ENCODE measurements around the gene PKNOX2. TPM values are rescaled to one million over a fixed set of nuclear protein-coding genes. Genes with fewer than 3 reads are reported as not detected.
A peak's percentile ranks its signal among the peaks of the same experiment; 100 is the strongest.

The PKNOX2 gene
- total RNA-seq, 1 donor from 2014 or later, result 6.8 TPM

- Histone ChIP-seq H3K27ac (ENCODE audit: low read depth, low read length) (peak overlapping the region; percentile 76), H3K4me1 (ENCODE audit: control insufficient read depth in 3 of 3, insufficient read depth in 3 of 3, low read length in 3 of 3) (peaks cover 31 to 56% (median 51%) of the 10 kb centered on the region in 3 donors), H3K27me3 (ENCODE audit: control insufficient read depth in 3 of 3, insufficient read depth in 3 of 3, low read length in 3 of 3) (no peaks in the 10 kb centered on the region), H3K9me3 (ENCODE audit: control insufficient read depth in 3 of 3, low read length in 3 of 3) (no peaks in the 10 kb centered on the region), H3K9ac (ENCODE audit: low read depth in 1 of 3, low read length in 3 of 3) (peak overlapping the region in 2 of 3 donors; percentile 15 to 79), H3K36me3 (ENCODE audit: control insufficient read depth in 3 of 3, insufficient read depth in 3 of 3, low read length in 3 of 3) (peaks cover 8 to 11% (median 9%) of the 10 kb centered on the region in 3 donors), H3K4me3 (ENCODE audit: low read length in 3 of 3) (peak overlapping the region in 2 of 3 donors; percentile 9 to 22)
Observed at GRCh38 chr11:125401235-125401634, 236.7 kb downstream of the PKNOX2 start.

GRCh38 chr11:125401746-125402145 is 237.2 kb downstream of the PKNOX2 start:
- Histone ChIP-seq H3K27ac (ENCODE audit: low read depth, low read length) (peak overlapping the region; percentile 76), H3K4me3 (ENCODE audit: low read length in 3 of 3) (peak overlapping the region in 2 of 3 donors; percentile 12 to 29), H3K9ac (ENCODE audit: low read depth in 1 of 3, low read length in 3 of 3) (peak overlapping the region in 1 of 3 donors; percentile 79), H3K36me3 (ENCODE audit: control insufficient read depth in 3 of 3, insufficient read depth in 3 of 3, low read length in 3 of 3) (peaks cover 8 to 11% (median 9%) of the 10 kb centered on the region in 3 donors), H3K27me3 (ENCODE audit: control insufficient read depth in 3 of 3, insufficient read depth in 3 of 3, low read length in 3 of 3) (no peaks in the 10 kb centered on the region), H3K9me3 (ENCODE audit: control insufficient read depth in 3 of 3, low read length in 3 of 3) (no peaks in the 10 kb centered on the region), H3K4me1 (ENCODE audit: control insufficient read depth in 3 of 3, insufficient read depth in 3 of 3, low read length in 3 of 3) (peaks cover 31 to 56% (median 51%) of the 10 kb centered on the region in 3 donors)

- Histone ChIP-seq H3K27ac (ENCODE audit: low read depth, low read length) (peak overlapping the region; percentile 76), H3K9me3 (ENCODE audit: control insufficient read depth in 3 of 3, low read length in 3 of 3) (no peaks in the 10 kb centered on the region), H3K27me3 (ENCODE audit: control insufficient read depth in 3 of 3, insufficient read depth in 3 of 3, low read length in 3 of 3) (no peaks in the 10 kb centered on the region), H3K4me1 (ENCODE audit: control insufficient read depth in 3 of 3, insufficient read depth in 3 of 3, low read length in 3 of 3) (peaks cover 31 to 62% (median 54%) of the 10 kb centered on the region in 3 donors), H3K36me3 (ENCODE audit: control insufficient read depth in 3 of 3, insufficient read depth in 3 of 3, low read length in 3 of 3) (peaks cover 8 to 11% (median 9%) of the 10 kb centered on the region in 3 donors), H3K4me3 (ENCODE audit: low read length in 3 of 3) (peak overlapping the region in 2 of 3 donors; percentile 12 to 13), H3K9ac (ENCODE audit: low read depth in 1 of 3, low read length in 3 of 3) (no peak overlapping the region)
Observed at GRCh38 chr11:125402435-125402834, 237.9 kb downstream of the PKNOX2 start.

- H3K4me3 ChIP-seq (ENCODE audit: low read length in 3 of 3), result peak overlapping the region; percentile 30 to 56 (median 55)
- no peaks in the 10 kb centered on the region for H3K27me3 ChIP-seq (ENCODE audit: control insufficient read depth in 3 of 3, insufficient read depth in 3 of 3, low read length in 3 of 3)
- H3K9ac ChIP-seq (ENCODE audit: low read depth in 1 of 3, low read length in 3 of 3), result peak overlapping the region; percentile 47 to 80 (median 68)
- no peaks in the 10 kb centered on the region for H3K36me3 ChIP-seq (ENCODE audit: control insufficient read depth in 3 of 3, insufficient read depth in 3 of 3, low read length in 3 of 3)
- no peaks in the 10 kb centered on the region for H3K9me3 ChIP-seq (ENCODE audit: control insufficient read depth in 3 of 3, low read length in 3 of 3)
- peaks cover 42 to 81% (median 69%) of the 10 kb centered on the region in 3 donors for H3K4me1 ChIP-seq (ENCODE audit: control insufficient read depth in 3 of 3, insufficient read depth in 3 of 3, low read length in 3 of 3)
- peak overlapping the region; percentile 96 for H3K27ac ChIP-seq (ENCODE audit: low read depth, low read length)
Observed at GRCh38 chr11:125404157-125404810, 239.7 kb downstream of the PKNOX2 start.

GRCh38 chr11:125404811-125405790 is 240.6 kb downstream of the PKNOX2 start:
- peak overlapping the region; percentile 47 to 80 (median 68) for H3K9ac ChIP-seq (ENCODE audit: low read depth in 1 of 3, low read length in 3 of 3)
- peaks cover 42 to 82% (median 69%) of the 10 kb centered on the region in 3 donors for H3K4me1 ChIP-seq (ENCODE audit: control insufficient read depth in 3 of 3, insufficient read depth in 3 of 3, low read length in 3 of 3)
- H3K27me3 ChIP-seq (ENCODE audit: control insufficient read depth in 3 of 3, insufficient read depth in 3 of 3, low read length in 3 of 3), result no peaks in the 10 kb centered on the region
- H3K36me3 ChIP-seq (ENCODE audit: control insufficient read depth in 3 of 3, insufficient read depth in 3 of 3, low read length in 3 of 3), result no peaks in the 10 kb centered on the region
- peak overlapping the region; percentile 30 to 56 (median 55) for H3K4me3 ChIP-seq (ENCODE audit: low read length in 3 of 3)
- peak overlapping the region; percentile 96 for H3K27ac ChIP-seq (ENCODE audit: low read depth, low read length)
- H3K9me3 ChIP-seq (ENCODE audit: control insufficient read depth in 3 of 3, low read length in 3 of 3), result no peaks in the 10 kb centered on the region

GRCh38 chr11:125407046-125407445 is 242.5 kb downstream of the PKNOX2 start:
- no peaks in the 10 kb centered on the region for H3K27me3 ChIP-seq (ENCODE audit: control insufficient read depth in 3 of 3, insufficient read depth in 3 of 3, low read length in 3 of 3)
- H3K27ac ChIP-seq (ENCODE audit: low read depth, low read length), result peak overlapping the region; percentile 78
- peaks cover 36 to 76% (median 57%) of the 10 kb centered on the region in 3 donors for H3K4me1 ChIP-seq (ENCODE audit: control insufficient read depth in 3 of 3, insufficient read depth in 3 of 3, low read length in 3 of 3)

GRCh38 chr11:125408311-125408711 is 243.8 kb downstream of the PKNOX2 start:
- Histone ChIP-seq H3K9me3 (ENCODE audit: control insufficient read depth in 3 of 3, low read length in 3 of 3) (no peaks in the 10 kb centered on the region), H3K27ac (ENCODE audit: low read depth, low read length) (peak overlapping the region; percentile 78), H3K36me3 (ENCODE audit: control insufficient read depth in 3 of 3, insufficient read depth in 3 of 3, low read length in 3 of 3) (no peaks in the 10 kb centered on the region), H3K9ac (ENCODE audit: low read depth in 1 of 3, low read length in 3 of 3) (peak overlapping the region; percentile 19 to 65 (median 30)), H3K4me1 (ENCODE audit: control insufficient read depth in 3 of 3, insufficient read depth in 3 of 3, low read length in 3 of 3) (peaks cover 36 to 76% (median 58%) of the 10 kb centered on the region in 3 donors), H3K4me3 (ENCODE audit: low read length in 3 of 3) (no peak overlapping the region), H3K27me3 (ENCODE audit: control insufficient read depth in 3 of 3, insufficient read depth in 3 of 3, low read length in 3 of 3) (no peaks in the 10 kb centered on the region)

More at GRCh38 chr11:125407046-125407445, 242.5 kb downstream of the PKNOX2 start:
- Histone ChIP-seq H3K9ac (ENCODE audit: low read depth in 1 of 3, low read length in 3 of 3) (peak overlapping the region in 1 of 3 donors; percentile 12), H3K9me3 (ENCODE audit: control insufficient read depth in 3 of 3, low read length in 3 of 3) (no peaks in the 10 kb centered on the region), H3K4me3 (ENCODE audit: low read length in 3 of 3) (no peak overlapping the region), H3K36me3 (ENCODE audit: control insufficient read depth in 3 of 3, insufficient read depth in 3 of 3, low read length in 3 of 3) (no peaks in the 10 kb centered on the region)

GRCh38 chr11:125410091-125410490 is 245.5 kb downstream of the PKNOX2 start:
- H3K4me3 ChIP-seq (ENCODE audit: low read length in 3 of 3), result no peak overlapping the region
- H3K27ac ChIP-seq (ENCODE audit: low read depth, low read length), result no peak overlapping the region
- H3K9me3 ChIP-seq (ENCODE audit: control insufficient read depth in 3 of 3, low read length in 3 of 3), result no peaks in the 10 kb centered on the region
- H3K36me3 ChIP-seq (ENCODE audit: control insufficient read depth in 3 of 3, insufficient read depth in 3 of 3, low read length in 3 of 3), result no peaks in the 10 kb centered on the region
- H3K9ac ChIP-seq (ENCODE audit: low read depth in 1 of 3, low read length in 3 of 3), result no peak overlapping the region
- H3K27me3 ChIP-seq (ENCODE audit: control insufficient read depth in 3 of 3, insufficient read depth in 3 of 3, low read length in 3 of 3), result no peaks in the 10 kb centered on the region
- peaks cover 22 to 71% (median 44%) of the 10 kb centered on the region in 3 donors for H3K4me1 ChIP-seq (ENCODE audit: control insufficient read depth in 3 of 3, insufficient read depth in 3 of 3, low read length in 3 of 3)

- Histone ChIP-seq H3K27ac (ENCODE audit: low read depth, low read length) (peak overlapping the region; percentile 45), H3K27me3 (ENCODE audit: control insufficient read depth in 3 of 3, insufficient read depth in 3 of 3, low read length in 3 of 3) (no peaks in the 10 kb centered on the region), H3K4me1 (ENCODE audit: control insufficient read depth in 3 of 3, insufficient read depth in 3 of 3, low read length in 3 of 3) (peaks cover 30 to 68% (median 45%) of the 10 kb centered on the region in 3 donors), H3K4me3 (ENCODE audit: low read length in 3 of 3) (peak overlapping the region in 1 of 3 donors; percentile 6), H3K36me3 (ENCODE audit: control insufficient read depth in 3 of 3, insufficient read depth in 3 of 3, low read length in 3 of 3) (no peaks in the 10 kb centered on the region), H3K9me3 (ENCODE audit: control insufficient read depth in 3 of 3, low read length in 3 of 3) (no peaks in the 10 kb centered on the region), H3K9ac (ENCODE audit: low read depth in 1 of 3, low read length in 3 of 3) (peak overlapping the region; percentile 22 to 68 (median 46))
Observed at GRCh38 chr11:125412177-125412496, 247.6 kb downstream of the PKNOX2 start.

Measured in skeletal muscle tissue (tissue), 4 donors.